ENCODE measurements around the gene SBK1.

DNA sequence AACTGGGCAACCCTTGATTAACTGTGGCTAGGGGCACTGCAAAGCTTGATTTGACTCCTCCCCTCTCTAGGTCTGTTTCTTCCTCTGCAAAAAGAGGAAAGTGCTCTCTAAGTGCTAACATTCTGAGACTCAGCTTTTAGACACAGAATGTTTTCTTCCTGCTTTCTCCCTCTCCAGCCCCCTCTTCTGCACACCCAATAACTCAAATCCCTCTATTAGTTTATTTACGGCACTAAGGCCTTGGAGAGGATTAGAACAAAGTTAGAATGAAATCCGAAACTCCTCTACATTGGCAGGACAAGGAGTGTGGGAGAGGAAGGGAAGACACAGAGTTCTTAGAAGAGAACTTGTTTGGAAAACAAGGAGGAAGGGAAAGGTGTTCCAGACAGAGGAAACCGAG lies 3.3 kb upstream of the SBK1 start:
- no peak for TF ChIP-seq CTCF (conservative IDR thresholded peaks at IDR 0.05; ENCODE audit: low read length)
- no peak for TF ChIP-seq EZH2phosphoT487 (IDR thresholded peaks at IDR 0.05; ENCODE audit: borderline replicate concordance, low read depth, low read length)

All from OCI-LY7 (cell line).